Left kidney (tissue), 8 donors: ENCODE data around the gene TLCD3A. TPM values are rescaled to one million over a fixed set of nuclear protein-coding genes. Genes with fewer than 3 reads are reported as not detected.
A peak's percentile ranks its signal among the peaks of the same experiment; 100 is the strongest.
"Not testable (repeated sequence)": the region's sequence is repeated elsewhere in the genome, so short reads cannot be mapped to it uniquely, and the experiment has no call there.

ENCODE experiments used
- DNase-seq: peaks from one replicate; pipeline ENCODE4 v3.0.0-alpha.2; 2013
- long read RNA-seq, 8 donors: transcript quantifications; one replicate each; lab custom pipeline, GENCODE V29; 2026
- polyA plus RNA-seq: library from polyadenylated mRNA; unstranded; fragments of 120-200 nt; gene quantifications from one replicate; pipeline ENCODE4 v1.2.1, GENCODE V29; 2013; ENCODE audit not compliant: insufficient read length

TLCD3A gene
- polyA plus RNA-seq = 27.7 TPM
- long read RNA-seq, donor 1, transcript FAM57A-202 (5 exons, 2,412 nt) = major isoform, 7 of 8 reads
- long read RNA-seq, donor 1, partial matches to known transcripts = 0 of 8 reads
- long read RNA-seq, donor 1, other reads (novel, unspliced or antisense) = 0 of 8 reads
- long read RNA-seq, donor 2, transcript FAM57A-202 (5 exons, 2,412 nt) = major isoform, 5 of 6 reads
- long read RNA-seq, donor 2, partial matches to known transcripts = 0 of 6 reads
- long read RNA-seq, donor 2, other reads (novel, unspliced or antisense) = 0 of 6 reads
- long read RNA-seq, donor 3, partial matches to known transcripts = 0 of 5 reads
- long read RNA-seq, donor 3, other reads (novel, unspliced or antisense) = 0 of 5 reads
- long read RNA-seq, donor 4 = 0 reads
- long read RNA-seq, donor 5, transcript FAM57A-202 (5 exons, 2,412 nt) = major isoform, 6 of 9 reads
- long read RNA-seq, donor 5, partial matches to known transcripts = 0 of 9 reads
- long read RNA-seq, donor 5, other reads (novel, unspliced or antisense) = 0 of 9 reads
- long read RNA-seq, donor 6, transcript FAM57A-202 (5 exons, 2,412 nt) = major isoform, 8 of 11 reads
- long read RNA-seq, donor 6, partial matches to known transcripts = 0 of 11 reads
- long read RNA-seq, donor 6, other reads (novel, unspliced or antisense) = 0 of 11 reads
- long read RNA-seq, donor 7, transcript FAM57A-202 (5 exons, 2,412 nt) = major isoform, 5 of 8 reads
- long read RNA-seq, donor 7, partial matches to known transcripts = 0 of 8 reads
- long read RNA-seq, donor 7, other reads (novel, unspliced or antisense) = 0 of 8 reads
- long read RNA-seq, donor 8, partial matches to known transcripts = 0 of 2 reads
- long read RNA-seq, donor 8, other reads (novel, unspliced or antisense) = 0 of 2 reads

GRCh38 chr17:732067-732901 is at the start of gene TLCD3A:
TLCD3A (plus strand) TSS chr17:732596; CDS start chr17:732648, 52 bp downstream.
- peak; percentile 52 for DNase-seq

GRCh38 chr17:683040-683439 is 49.4 kb upstream of the TLCD3A start:
- no peak for DNase-seq

- no peak for DNase-seq
These were observed 48.7 kb upstream of the TLCD3A start for GRCh38 chr17:683499-684254.

- DNase-seq = no peak
These were observed 47.4 kb upstream of the TLCD3A start for GRCh38 chr17:685006-685405.

- DNase-seq = no peak
These were observed 44.1 kb upstream of the TLCD3A start for GRCh38 chr17:688100-688989.

GRCh38 chr17:689556-690275 is 42.7 kb upstream of the TLCD3A start:
- DNase-seq = no peak

- DNase-seq = no peak
These were observed 42.0 kb upstream of the TLCD3A start for GRCh38 chr17:690361-690760.

GRCh38 chr17:691423-691822 is 41.0 kb upstream of the TLCD3A start:
- no peak for DNase-seq

GRCh38 chr17:692116-692515 is 40.3 kb upstream of the TLCD3A start:
- DNase-seq = no peak

GRCh38 chr17:693791-694638 is 38.4 kb upstream of the TLCD3A start:
- DNase-seq = no peak

- no peak for DNase-seq
These were observed 36.0 kb upstream of the TLCD3A start for GRCh38 chr17:696369-696768.

GRCh38 chr17:697682-698081 is 34.7 kb upstream of the TLCD3A start:
- no peak for DNase-seq

- not testable (repeated sequence) for DNase-seq
These were observed 34.3 kb upstream of the TLCD3A start for GRCh38 chr17:698096-698495.

- no peak for DNase-seq
These were observed 33.1 kb upstream of the TLCD3A start for GRCh38 chr17:699345-699744.

GRCh38 chr17:700504-701094 is 31.8 kb upstream of the TLCD3A start:
- DNase-seq = no peak

GRCh38 chr17:703081-703875 is 29.1 kb upstream of the TLCD3A start:
- DNase-seq = no peak

GRCh38 chr17:704111-704864 is 28.1 kb upstream of the TLCD3A start:
- DNase-seq = no peak
